ENCODE data around the gene BIRC6.
"Not testable (repeated sequence)": the region's sequence is repeated elsewhere in the genome, so short reads cannot be mapped to it uniquely, and the experiment has no call there.

The BIRC6 gene

DNA sequence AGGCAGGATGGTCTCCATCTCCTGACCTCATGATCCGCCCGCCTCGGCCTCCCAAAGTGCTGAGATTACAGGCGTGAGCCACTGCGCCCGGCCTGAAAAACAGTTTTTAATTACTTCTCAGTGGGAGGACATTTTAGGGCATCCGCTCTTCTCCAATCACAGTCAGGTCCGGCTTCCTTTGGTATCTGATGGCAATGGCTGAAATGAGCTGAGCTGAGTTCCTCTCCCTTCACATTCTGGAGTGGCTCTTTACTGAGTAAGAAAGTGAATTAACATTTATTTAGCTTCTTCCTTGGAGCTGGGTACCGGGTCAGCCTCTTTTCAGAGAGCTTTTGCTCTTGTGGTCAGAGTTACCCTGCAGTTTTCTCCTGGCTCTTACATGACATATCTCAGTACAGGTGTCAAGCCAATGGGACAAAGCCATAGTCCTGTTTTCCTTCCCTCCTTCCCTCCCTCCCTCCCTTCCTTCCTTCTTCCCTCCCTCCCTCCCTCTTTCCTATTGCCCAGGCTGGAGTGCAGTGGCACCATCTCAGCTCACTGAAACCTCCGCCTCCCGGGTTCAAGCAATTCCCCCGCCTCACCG, 269.9 kb downstream of the BIRC6 start:
- H3K36me3 Mint-ChIP-seq (ENCODE audit: low read depth): peaks cover 19% of the 10 kb centered on the region
- H3K4me1 Mint-ChIP-seq (ENCODE audit: low read depth): peaks cover 37% of the 10 kb centered on the region
- no peak overlapping the region for H3K27ac Mint-ChIP-seq
- H3K4me3 Mint-ChIP-seq: peak overlapping the region; percentile 96
- no peaks in the 10 kb centered on the region for H3K9me3 Mint-ChIP-seq
- H3K27me3 Mint-ChIP-seq: no peaks in the 10 kb centered on the region

DNA sequence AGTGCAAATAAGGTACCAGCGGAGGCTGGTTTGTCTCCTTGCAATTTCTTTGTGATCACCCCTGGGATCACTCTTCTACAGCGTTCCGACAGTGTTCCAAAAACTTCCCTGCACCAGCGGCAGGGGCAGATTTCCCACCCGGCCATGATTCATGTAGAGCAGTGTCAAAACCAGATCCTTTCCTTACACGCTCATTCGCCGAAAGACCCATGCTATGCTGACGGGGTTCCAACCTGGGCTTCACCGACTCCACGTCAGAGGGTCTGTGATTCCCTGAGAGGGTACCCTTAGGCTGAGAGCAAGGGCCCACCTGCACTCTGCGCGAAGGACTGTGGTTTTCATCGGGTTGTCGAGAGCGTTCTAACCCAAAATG, 270.6 kb downstream of the BIRC6 start:
- Mint-ChIP-seq H3K27ac (peak overlapping the region; percentile 94), H3K27me3 (no peaks in the 10 kb centered on the region), H3K4me3 (peak overlapping the region; percentile 96), H3K9me3 (no peaks in the 10 kb centered on the region), H3K36me3 (ENCODE audit: low read depth) (peaks cover 21% of the 10 kb centered on the region), H3K4me1 (ENCODE audit: low read depth) (peaks cover 43% of the 10 kb centered on the region)

DNA sequence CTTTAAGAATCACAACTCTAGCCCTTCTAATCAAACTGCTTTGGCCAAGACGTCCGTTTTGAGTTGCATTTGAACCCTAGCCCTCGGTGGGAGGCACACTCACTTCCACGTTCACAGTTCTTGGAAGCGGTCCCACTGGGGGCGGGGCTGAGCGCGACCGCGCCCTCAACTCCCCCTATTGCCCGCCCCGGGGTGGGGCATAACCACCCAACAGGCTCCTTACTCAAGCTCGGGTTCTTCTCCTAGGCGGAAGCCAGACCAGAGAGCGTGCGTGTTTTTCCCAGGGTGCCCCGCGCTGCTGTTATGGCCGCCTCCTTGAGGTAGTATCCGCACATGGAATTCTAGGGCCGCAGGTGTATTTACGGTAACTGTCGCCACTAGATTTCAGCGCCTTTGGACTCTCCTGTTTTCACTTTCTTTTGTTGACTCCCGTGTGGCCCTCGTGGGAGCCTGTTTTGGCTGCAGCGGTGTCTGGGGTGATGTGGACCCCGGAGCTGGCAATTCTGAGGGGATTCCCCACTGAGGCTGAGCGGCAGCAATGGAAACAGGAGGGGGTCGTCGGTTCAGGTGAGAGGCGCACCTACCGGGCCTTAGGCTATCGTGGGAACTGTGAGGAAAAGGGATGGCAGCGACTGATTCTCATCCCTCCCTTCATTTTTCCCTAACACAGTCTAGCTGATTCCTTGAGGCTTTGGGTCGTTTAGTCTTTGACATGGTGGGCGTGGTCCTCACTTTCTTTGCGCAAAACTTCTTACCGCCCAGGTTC, 271.2 kb downstream of the BIRC6 start, which contains the start of gene TTC27:
Gene TTC27 (plus strand): TSS at position 237 of the 766 bp plus-strand sequence. CDS start 243 bp downstream, at position 480.
- Mint-ChIP-seq H3K27ac (peak within 1 kb of the TSS; percentile 94), H3K4me1 (ENCODE audit: low read depth) (peaks cover 48% of the 10 kb centered on the region), H3K27me3 (no peaks in the 10 kb centered on the region), H3K4me3 (peak within 1 kb of the TSS; percentile 96), H3K36me3 (ENCODE audit: low read depth) (peaks cover 26% of the 10 kb centered on the region), H3K9me3 (no peaks in the 10 kb centered on the region)

DNA sequence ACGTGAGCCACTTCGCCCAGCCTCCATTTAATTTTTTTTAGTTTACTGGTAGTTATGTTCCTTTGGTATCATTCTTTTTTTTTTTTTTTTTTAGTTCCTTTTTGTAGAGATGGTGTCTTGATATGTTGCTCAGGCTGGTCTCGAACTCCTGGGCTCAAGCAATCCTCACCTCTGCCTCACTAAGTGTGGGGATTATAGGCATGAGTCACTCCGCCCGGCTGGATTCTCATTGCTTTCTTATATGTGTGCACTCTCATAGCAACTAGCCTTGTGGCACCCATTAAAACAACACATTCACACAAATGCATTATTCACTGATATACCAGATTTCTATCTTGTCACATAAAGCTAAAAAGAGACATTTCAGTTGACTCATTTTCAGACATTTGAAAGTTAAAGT, 275.3 kb downstream of the BIRC6 start:
- Mint-ChIP-seq H3K9me3 (no peaks in the 10 kb centered on the region), H3K4me3 (no peak overlapping the region), H3K36me3 (ENCODE audit: low read depth) (peaks cover 36% of the 10 kb centered on the region), H3K27ac (peak overlapping the region; percentile 31), H3K4me1 (ENCODE audit: low read depth) (peaks cover 47% of the 10 kb centered on the region), H3K27me3 (no peaks in the 10 kb centered on the region)

DNA sequence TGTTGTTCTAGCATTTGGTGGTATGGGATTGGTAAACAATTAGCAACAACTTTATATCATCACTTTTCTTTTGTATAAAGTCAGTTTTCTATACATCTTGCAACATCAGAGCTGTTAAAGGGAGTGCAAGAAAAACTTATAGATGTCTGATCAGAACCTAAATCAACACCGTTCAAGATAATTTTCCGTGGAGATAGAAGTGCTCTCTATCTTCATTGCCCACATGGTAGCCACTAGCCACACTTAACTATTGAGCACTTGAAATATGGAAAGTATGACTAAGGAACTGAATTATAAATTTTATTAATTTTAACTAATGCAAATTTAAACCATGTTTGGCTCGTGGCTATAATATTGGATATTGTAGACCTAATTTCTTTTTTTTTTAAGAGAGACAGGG, 276.2 kb downstream of the BIRC6 start:
- Mint-ChIP-seq H3K27me3 (no peaks in the 10 kb centered on the region), H3K27ac (no peak overlapping the region), H3K36me3 (ENCODE audit: low read depth) (peaks cover 40% of the 10 kb centered on the region), H3K9me3 (no peaks in the 10 kb centered on the region), H3K4me3 (no peak overlapping the region), H3K4me1 (ENCODE audit: low read depth) (peaks cover 39% of the 10 kb centered on the region)

DNA sequence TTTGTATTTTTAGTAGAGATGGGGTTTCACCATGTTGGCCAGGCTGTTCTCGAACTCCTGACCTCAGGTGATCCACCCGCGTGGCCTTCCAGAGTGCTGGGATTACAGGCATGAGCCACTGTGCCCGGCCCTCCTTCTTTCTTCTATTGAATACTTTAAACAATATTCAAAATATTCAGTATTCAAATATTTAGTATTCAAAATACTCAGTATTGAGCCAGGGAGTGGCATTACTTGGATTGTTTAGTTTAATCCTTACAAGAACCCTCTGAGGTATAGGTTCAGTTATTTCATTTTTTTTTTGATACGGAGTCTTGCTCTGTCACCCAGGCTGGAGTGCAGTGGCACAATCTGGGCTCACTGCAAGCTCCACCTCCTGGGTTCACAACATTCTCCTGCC, 281.7 kb downstream of the BIRC6 start:
- H3K4me1 Mint-ChIP-seq (ENCODE audit: low read depth); H3K27me3 Mint-ChIP-seq; H3K27ac Mint-ChIP-seq; H3K4me3 Mint-ChIP-seq; H3K9me3 Mint-ChIP-seq: not testable (repeated sequence)
- peaks cover 41% of the 10 kb centered on the region for H3K36me3 Mint-ChIP-seq (ENCODE audit: low read depth)

DNA sequence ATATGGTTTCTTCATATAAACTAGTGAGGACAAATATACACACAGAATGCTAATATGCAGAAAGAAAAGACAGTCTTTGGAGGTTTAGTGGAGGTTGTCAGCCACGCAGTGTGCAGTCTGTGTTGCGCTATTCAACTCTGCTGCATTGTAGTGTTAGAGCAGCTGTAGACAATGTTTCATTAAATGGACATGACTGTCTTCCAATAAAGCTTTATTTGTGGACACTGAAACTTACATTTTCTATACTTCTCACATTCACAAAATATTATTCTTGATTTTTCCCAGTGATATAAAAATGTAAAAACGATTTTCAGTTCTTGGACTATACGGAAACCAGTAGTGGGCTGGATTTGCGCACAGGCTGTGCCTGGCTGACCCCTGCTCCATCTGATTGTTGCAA, 284.4 kb downstream of the BIRC6 start:
- no peak overlapping the region for H3K4me3 Mint-ChIP-seq
- no peak overlapping the region for H3K27ac Mint-ChIP-seq
- no peaks in the 10 kb centered on the region for H3K4me1 Mint-ChIP-seq (ENCODE audit: low read depth)
- H3K36me3 Mint-ChIP-seq (ENCODE audit: low read depth): peaks cover 48% of the 10 kb centered on the region
- H3K27me3 Mint-ChIP-seq: no peaks in the 10 kb centered on the region
- H3K9me3 Mint-ChIP-seq: no peaks in the 10 kb centered on the region

DNA sequence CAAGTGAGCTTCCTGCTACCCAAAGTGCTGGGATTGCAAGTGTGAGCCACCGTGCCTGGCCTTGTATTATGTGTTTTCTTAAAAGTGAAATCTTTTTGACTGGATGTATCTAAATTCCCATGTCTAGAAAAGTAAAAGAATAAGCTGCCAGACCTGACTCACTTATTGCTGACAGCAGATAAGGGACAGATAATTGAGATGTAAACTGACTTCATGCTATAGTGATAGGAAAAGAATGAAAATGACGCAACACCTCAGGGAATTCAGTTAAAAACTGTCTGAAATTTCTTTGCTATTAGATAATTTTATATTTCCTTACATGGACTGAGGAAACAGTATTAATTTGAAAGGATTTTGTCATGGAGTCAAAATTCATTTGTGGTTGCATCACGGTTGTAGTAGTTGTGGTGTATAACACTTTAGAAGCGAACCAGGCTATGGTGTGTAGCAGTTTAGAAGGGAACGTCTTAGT, 290.4 kb downstream of the BIRC6 start:
- no peak overlapping the region for H3K4me3 Mint-ChIP-seq
- no peak overlapping the region for H3K27ac Mint-ChIP-seq
- no peaks in the 10 kb centered on the region for H3K4me1 Mint-ChIP-seq (ENCODE audit: low read depth)
- H3K27me3 Mint-ChIP-seq: no peaks in the 10 kb centered on the region
- peaks cover 49% of the 10 kb centered on the region for H3K36me3 Mint-ChIP-seq (ENCODE audit: low read depth)
- no peaks in the 10 kb centered on the region for H3K9me3 Mint-ChIP-seq

DNA sequence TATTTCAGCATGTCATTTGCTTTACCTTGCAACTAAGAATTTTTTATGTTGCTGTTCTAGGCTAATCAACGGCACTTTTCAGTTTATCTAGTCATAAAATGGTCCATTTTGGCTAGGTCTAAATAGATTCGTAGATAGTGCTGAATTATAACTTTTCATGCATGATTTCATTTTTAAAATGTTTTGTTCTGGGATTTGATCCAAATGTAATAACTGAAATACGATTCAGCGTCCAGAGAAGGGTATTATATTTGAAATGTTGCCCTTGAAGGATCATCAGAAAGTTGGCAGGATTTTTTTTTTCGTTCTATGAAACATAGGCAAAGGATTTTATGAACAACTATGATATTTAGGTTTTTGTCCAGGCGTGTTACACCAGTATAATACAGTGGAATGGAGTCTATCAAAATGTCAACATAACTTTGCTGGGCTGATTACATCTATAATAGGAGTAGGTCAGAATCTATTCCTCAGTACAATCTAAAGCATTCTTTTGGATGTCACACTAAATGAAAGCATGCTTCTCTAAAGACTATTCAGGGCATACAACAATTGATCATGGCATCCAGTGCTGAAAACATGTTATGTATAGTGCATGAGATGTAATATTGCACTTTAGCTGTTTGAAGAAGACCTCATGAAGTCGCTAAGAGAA, 295.9 kb downstream of the BIRC6 start:
- Mint-ChIP-seq H3K4me3 (no peak overlapping the region), H3K27ac (no peak overlapping the region), H3K36me3 (ENCODE audit: low read depth) (peaks cover 59% of the 10 kb centered on the region), H3K9me3 (no peaks in the 10 kb centered on the region), H3K4me1 (ENCODE audit: low read depth) (peaks cover 5% of the 10 kb centered on the region), H3K27me3 (no peaks in the 10 kb centered on the region)

DNA sequence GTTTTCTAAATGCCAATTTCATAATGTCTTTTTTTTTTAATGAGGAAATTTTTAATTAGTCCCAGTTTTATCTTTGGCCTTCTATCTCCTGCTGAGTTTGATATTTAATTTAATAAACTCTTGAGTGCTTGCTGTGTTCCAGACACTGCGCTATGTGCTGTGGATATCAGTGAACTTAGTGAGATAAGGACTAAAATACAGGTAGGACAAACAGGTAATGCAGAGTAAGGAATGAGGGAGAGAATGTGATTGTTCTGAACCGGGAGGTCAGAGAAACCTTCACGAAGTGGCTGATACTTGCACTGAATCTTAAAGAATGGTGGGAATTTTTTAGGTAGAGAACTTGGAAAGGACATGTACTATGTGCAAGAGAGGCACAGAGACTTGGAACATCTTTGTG, 299.2 kb downstream of the BIRC6 start:
- H3K36me3 Mint-ChIP-seq (ENCODE audit: low read depth): peaks cover 65% of the 10 kb centered on the region
- H3K9me3 Mint-ChIP-seq: no peaks in the 10 kb centered on the region
- no peak overlapping the region for H3K27ac Mint-ChIP-seq
- H3K4me3 Mint-ChIP-seq: no peak overlapping the region
- no peaks in the 10 kb centered on the region for H3K27me3 Mint-ChIP-seq
- peaks cover 5% of the 10 kb centered on the region for H3K4me1 Mint-ChIP-seq (ENCODE audit: low read depth)

DNA sequence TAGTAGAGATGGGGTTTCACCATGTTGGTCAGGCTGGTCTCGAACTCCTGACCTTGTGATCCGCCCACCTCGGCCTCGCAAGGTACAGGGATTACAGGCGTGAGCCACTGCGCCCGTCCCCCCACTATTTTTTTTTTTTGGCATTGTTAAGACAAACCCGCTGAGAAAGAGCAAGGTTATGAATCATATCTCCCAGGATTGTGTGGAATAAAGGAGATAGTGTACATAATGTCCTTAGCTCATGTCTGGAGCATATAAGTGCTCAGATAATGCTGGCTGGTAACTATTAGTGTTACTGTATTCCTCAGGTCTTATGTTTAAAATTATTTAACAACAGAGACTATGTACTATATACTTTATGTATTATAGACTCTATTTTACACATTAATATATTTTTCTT, 307.0 kb downstream of the BIRC6 start:
- H3K4me1 Mint-ChIP-seq (ENCODE audit: low read depth): peaks cover 3% of the 10 kb centered on the region
- peaks cover 42% of the 10 kb centered on the region for H3K36me3 Mint-ChIP-seq (ENCODE audit: low read depth)
- H3K4me3 Mint-ChIP-seq: no peak overlapping the region
- H3K27me3 Mint-ChIP-seq: no peaks in the 10 kb centered on the region
- H3K9me3 Mint-ChIP-seq: no peaks in the 10 kb centered on the region
- no peak overlapping the region for H3K27ac Mint-ChIP-seq

DNA sequence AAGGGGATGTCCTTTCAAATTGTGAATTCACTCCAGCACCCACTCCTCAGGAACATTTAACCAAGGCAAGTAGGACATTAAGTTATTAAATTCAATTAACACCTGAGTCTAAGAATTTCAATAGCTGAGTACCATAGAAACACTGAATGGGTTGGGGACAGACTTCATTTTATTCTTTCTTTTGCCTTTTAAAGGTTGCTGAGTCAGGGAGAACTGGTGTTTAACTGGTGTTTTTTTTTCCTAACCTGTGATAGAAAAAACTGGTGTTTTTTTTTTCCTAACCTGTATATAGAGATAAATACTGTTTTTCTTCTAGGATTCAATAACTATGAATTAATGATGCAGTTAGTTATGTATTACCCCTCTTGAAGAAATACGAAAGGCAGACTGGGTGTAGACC, 309.9 kb downstream of the BIRC6 start:
- no peaks in the 10 kb centered on the region for H3K9me3 Mint-ChIP-seq
- no peak overlapping the region for H3K4me3 Mint-ChIP-seq
- no peak overlapping the region for H3K27ac Mint-ChIP-seq

DNA sequence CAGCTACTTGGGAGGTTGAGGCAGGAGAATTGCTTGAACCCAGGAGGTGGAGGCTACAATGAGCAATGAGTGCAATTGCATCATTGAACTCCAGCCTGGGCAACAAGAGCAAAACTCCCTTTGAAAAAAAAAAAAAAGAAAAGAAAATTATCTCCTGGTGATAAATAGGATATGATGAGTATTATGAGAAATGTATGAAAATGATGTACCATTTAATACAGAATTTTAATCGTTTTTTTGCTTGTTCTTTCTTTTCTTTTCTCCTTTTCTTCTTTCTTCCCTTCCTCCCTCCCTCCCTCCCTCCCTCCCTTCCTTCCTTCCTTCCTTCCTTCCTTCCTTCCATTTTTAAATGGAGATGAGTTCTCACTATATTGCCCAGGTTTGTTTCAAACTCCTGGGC, 311.4 kb downstream of the BIRC6 start:
- Mint-ChIP-seq H3K27ac (no peak overlapping the region), H3K27me3 (no peaks in the 10 kb centered on the region), H3K36me3 (ENCODE audit: low read depth) (peaks cover 48% of the 10 kb centered on the region), H3K4me1 (ENCODE audit: low read depth) (peaks cover 3% of the 10 kb centered on the region), H3K4me3 (no peak overlapping the region), H3K9me3 (no peaks in the 10 kb centered on the region)

More for the DNA sequence above, 309.9 kb downstream of the BIRC6 start:
- H3K36me3 Mint-ChIP-seq (ENCODE audit: low read depth): peaks cover 35% of the 10 kb centered on the region
- H3K27me3 Mint-ChIP-seq: no peaks in the 10 kb centered on the region
- peaks cover 3% of the 10 kb centered on the region for H3K4me1 Mint-ChIP-seq (ENCODE audit: low read depth)
